MM.1S (cell line): Measurements from ENCODE around the gene ERI3.

Source experiments
- DNase-seq: peaks from one replicate; pipeline ENCODE4 v3.0.0-alpha.2; 2015
- H2AFZ ChIP-seq: fragments of 300-600 bp; sonication (generic); 2 replicates; pipeline ENCODE4 v1.6.0; 2016; ENCODE audit warnings: antibody characterized with exemption, low read length
- H3F3A ChIP-seq: fragments of 300-600 bp; sonication (generic); 2 replicates; pipeline ENCODE4 v1.6.1; 2016; ENCODE audit warnings: mild to moderate bottlenecking, antibody characterized with exemption, low read length, moderate library complexity, mixed read lengths; ENCODE audit not compliant: insufficient read depth
- H3K27ac ChIP-seq: fragments of 300-600 bp; sonication (generic); 2 replicates; pipeline ENCODE4 v1.5.1; 2016; ENCODE audit warnings: mild to moderate bottlenecking, low read length
- H3K27me3 ChIP-seq: fragments of 300-600 bp; sonication (generic); replicated peaks from 2 replicates; pipeline ENCODE4 v1.6.0; 2016; ENCODE audit warnings: low read length; ENCODE audit not compliant: insufficient read depth
- H3K36me3 ChIP-seq: fragments of 300-600 bp; sonication (generic); replicated peaks from 2 replicates; pipeline ENCODE4 v1.6.1; 2016; ENCODE audit warnings: mild to moderate bottlenecking, low read length, mixed read lengths; ENCODE audit not compliant: insufficient read depth
- H3K4me1 ChIP-seq: fragments of 300-600 bp; sonication (generic); 2 replicates; pipeline ENCODE4 v1.6.1; 2016; ENCODE audit warnings: low read length, mixed read lengths
- H3K4me2 ChIP-seq: fragments of 300-600 bp; sonication (generic); 2 replicates; pipeline ENCODE4 v1.6.0; 2016; ENCODE audit warnings: low read depth, low read length
- H3K4me3 ChIP-seq: fragments of 300-600 bp; sonication (generic); 2 replicates; pipeline ENCODE4 v1.5.1; 2016; ENCODE audit warnings: low read length, mixed read lengths
- H3K79me2 ChIP-seq: fragments of 300-600 bp; sonication (generic); 2 replicates; pipeline ENCODE4 v1.6.1; 2016; ENCODE audit warnings: mixed run types, low read length, mixed read lengths
- H3K9ac ChIP-seq: fragments of 300-600 bp; sonication (generic); 2 replicates; pipeline ENCODE4 v1.6.1; 2016; ENCODE audit warnings: low read length, mixed read lengths
- H3K9me2 ChIP-seq: fragments of 300-600 bp; sonication (generic); replicated peaks from 2 replicates; pipeline ENCODE4 v1.6.1; 2016; ENCODE audit warnings: mild to moderate bottlenecking, low read length, mixed read lengths; ENCODE audit not compliant: insufficient read depth
- H3K9me3 ChIP-seq: fragments of 300-600 bp; sonication (generic); replicated peaks from 2 replicates; pipeline ENCODE4 v1.6.1; 2016; ENCODE audit warnings: mild to moderate bottlenecking, low read length, mixed read lengths; ENCODE audit not compliant: insufficient read depth
- H4K20me1 ChIP-seq: fragments of 300-600 bp; sonication (generic); 2 replicates; pipeline ENCODE4 v1.6.1; 2016; ENCODE audit warnings: mild to moderate bottlenecking, low read length, moderate library complexity, mixed read lengths; ENCODE audit not compliant: insufficient read depth
- CTCF ChIP-seq: fragments of 300-600 bp; sonication (generic); IDR thresholded peaks from 2 replicates; pipeline ENCODE4 v1.5.1; 2016; ENCODE audit warnings: antibody characterized with exemption, low read length, mixed read lengths
- EZH2 ChIP-seq: fragments of 300-600 bp; sonication (generic); optimal IDR thresholded peaks from 2 replicates; pipeline ENCODE3; 2017; ENCODE audit warnings: low read depth, mild to moderate bottlenecking, antibody characterized with exemption, low read length, mixed read lengths
- EZH2phosphoT487 ChIP-seq: fragments of 300-600 bp; sonication (generic); IDR thresholded peaks from 2 replicates; pipeline ENCODE4 v1.6.1; 2018; ENCODE audit warnings: antibody characterized with exemption, low read length

ERI3 gene

DNA sequence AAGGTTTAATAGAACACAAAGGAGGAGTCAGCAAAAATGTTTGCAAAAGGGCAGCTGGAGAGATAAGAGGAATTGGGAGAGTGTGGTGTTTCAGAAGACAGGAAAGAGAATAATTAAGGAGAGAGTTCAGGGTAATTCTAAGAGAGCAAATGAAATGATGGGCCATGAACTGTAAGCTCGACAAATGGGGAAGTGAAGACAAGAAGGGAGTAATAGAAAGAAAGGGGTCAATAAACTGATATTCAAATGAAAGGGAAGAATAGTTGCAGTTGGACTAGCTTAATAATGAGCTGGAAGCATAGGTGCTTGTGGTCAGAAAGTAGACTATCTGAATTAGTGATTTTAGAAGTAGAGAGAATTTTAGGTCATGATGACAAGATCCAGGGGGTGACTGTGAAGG is 34.4 kb upstream of the ERI3 start:
- Histone ChIP-seq H3K9ac (no peak overlapping the region), H3K9me3 (no peaks in the 10 kb centered on the region), H3K27ac (no peak overlapping the region), H4K20me1 (no peaks in the 10 kb centered on the region), H3K9me2 (no peaks in the 10 kb centered on the region), H3K27me3 (no peaks in the 10 kb centered on the region), H3K4me1 (0 out of 2 replicates have a peak, but pooled peaks cover 3% of the 10 kb centered on the region), H3K79me2 (no peaks in the 10 kb centered on the region), H2AFZ (no peak overlapping the region), H3F3A (no peaks in the 10 kb centered on the region), H3K4me2 (no peak overlapping the region), H3K36me3 (no peaks in the 10 kb centered on the region), H3K4me3 (no peak overlapping the region)
- TF ChIP-seq CTCF (no peak), EZH2 (no peak), EZH2phosphoT487 (no peak)
- no peak for DNase-seq

DNA sequence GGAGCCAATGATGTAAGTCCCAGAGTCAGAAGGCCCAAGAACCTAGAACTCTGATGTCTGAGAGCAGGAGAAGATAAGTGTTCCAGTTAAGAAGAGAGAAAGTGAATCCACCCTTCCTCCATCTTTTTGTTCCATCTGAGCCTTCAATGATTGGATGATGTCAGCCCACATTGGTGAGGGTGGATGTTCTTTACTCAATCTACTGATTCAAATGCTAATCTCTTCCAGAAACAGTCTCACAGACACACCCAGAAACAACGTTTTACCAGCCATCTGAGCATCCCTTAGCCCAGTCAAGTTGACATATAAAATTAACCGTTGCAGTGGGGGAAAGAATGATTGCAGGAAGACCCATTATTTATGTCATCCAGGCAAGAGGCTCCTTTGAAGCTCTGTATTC is 33.5 kb upstream of the ERI3 start:
- H3K36me3 ChIP-seq = no peaks in the 10 kb centered on the region
- H2AFZ ChIP-seq = no peak overlapping the region
- no peaks in the 10 kb centered on the region for H3K27me3 ChIP-seq
- no peaks in the 10 kb centered on the region for H3F3A ChIP-seq
- no peak overlapping the region for H3K27ac ChIP-seq
- H3K79me2 ChIP-seq = no peaks in the 10 kb centered on the region
- no peaks in the 10 kb centered on the region for H3K9me3 ChIP-seq
- TF ChIP-seq EZH2phosphoT487 (no peak), CTCF (no peak), EZH2 (no peak)
- H4K20me1 ChIP-seq = no peaks in the 10 kb centered on the region
- H3K4me1 ChIP-seq = 0 out of 2 replicates have a peak, but pooled peaks cover 3% of the 10 kb centered on the region
- no peaks in the 10 kb centered on the region for H3K9me2 ChIP-seq
- H3K9ac ChIP-seq = no peak overlapping the region
- H3K4me3 ChIP-seq = no peak overlapping the region
- no peak for DNase-seq
- H3K4me2 ChIP-seq = no peak overlapping the region

- no peaks in the 10 kb centered on the region for H3K9me2 ChIP-seq
- H3K27me3 ChIP-seq = no peaks in the 10 kb centered on the region
- H3K36me3 ChIP-seq = no peaks in the 10 kb centered on the region
- no peak for DNase-seq
- no peak overlapping the region for H3K4me2 ChIP-seq
- no peak overlapping the region for H3K27ac ChIP-seq
- TF ChIP-seq EZH2phosphoT487 (no peak), EZH2 (no peak), CTCF (no peak)
- H3F3A ChIP-seq = no peaks in the 10 kb centered on the region
- H3K4me1 ChIP-seq = no peaks in the 10 kb centered on the region
- H3K9ac ChIP-seq = no peak overlapping the region
- no peaks in the 10 kb centered on the region for H4K20me1 ChIP-seq
- no peak overlapping the region for H2AFZ ChIP-seq
- H3K79me2 ChIP-seq = no peaks in the 10 kb centered on the region
- H3K4me3 ChIP-seq = no peak overlapping the region
- no peaks in the 10 kb centered on the region for H3K9me3 ChIP-seq
Observed at GRCh38 chr1:44380666-44381177, 25.7 kb upstream of the ERI3 start.
